CD4-positive, alpha-beta T cell (primary cell): ENCODE results near the gene NDUFV3. TPM values are rescaled to one million over a fixed set of nuclear protein-coding genes. Genes with fewer than 3 reads are reported as not detected.
A peak's percentile ranks its signal among the peaks of the same experiment; 100 is the strongest.

Experiments used
- ATAC-seq: fragments of 200-7000 bp; cut with Tn5 transposase; one replicate; pipeline ENCODE4 v1.10.0; 2022; ENCODE audit warnings: mild to moderate bottlenecking; ENCODE audit not compliant: poor library complexity
- CTCF ChIA-PET: fragments of 350-600 bp; sonication (Branson Sonifier 250); formaldehyde crosslinking; loops from one replicate; lab custom pipeline; 2021; ENCODE audit warnings: antibody characterized with exemption, inconsistent platforms; lab: Charles Lee
- POLR2A ChIA-PET: fragments of 350-600 bp; sonication (Branson Sonifier 250); formaldehyde crosslinking; loops from one replicate; lab custom pipeline; 2021; ENCODE audit warnings: antibody characterized with exemption, inconsistent platforms; lab: Charles Lee
- DNase-seq, 14 experiments: peaks; one replicate each; pipeline ENCODE4 v3.0.0-alpha.2; 2013 to 2020; ENCODE audit warnings: mixed read lengths in 2 of 14
- H3K27ac ChIP-seq, 2 donors: one replicate each; pipeline versions ENCODE4 v1.5.1 to v1.7.0; 2013; ENCODE audit warnings: low read length in 2 of 2, low read depth in 1 of 2, mild to moderate bottlenecking in 1 of 2
- H3K27me3 ChIP-seq, 2 experiments: 1 replicate in 1 of 2; 2 replicates in 1 of 2; pipeline versions ENCODE4 v1.6.1 to v1.7.0; 2013; ENCODE audit warnings: low read length in 2 of 2, control low read depth in 1 of 2, mild to moderate bottlenecking in 1 of 2, moderate library complexity in 1 of 2; ENCODE audit not compliant: insufficient read depth in 2 of 2, control insufficient read depth in 1 of 2
- H3K36me3 ChIP-seq: one replicate; pipeline ENCODE4 v1.6.1; 2013; ENCODE audit warnings: low read length, control low read depth; ENCODE audit not compliant: insufficient read depth
- H3K4me1 ChIP-seq: one replicate; pipeline ENCODE4 v1.6.1; 2013; ENCODE audit warnings: low read length, control low read depth; ENCODE audit not compliant: insufficient read depth
- H3K4me3 ChIP-seq: one replicate; pipeline ENCODE4 v1.5.1; 2013; ENCODE audit warnings: mild to moderate bottlenecking, low read length, moderate library complexity
- H3K9me3 ChIP-seq, 2 experiments: 1 replicate in 1 of 2; 2 replicates in 1 of 2; pipeline versions ENCODE4 v1.6.1 to v1.7.0; 2013; ENCODE audit warnings: low read length in 2 of 2, mild to moderate bottlenecking in 2 of 2, control low read depth in 1 of 2, moderate library complexity in 1 of 2; ENCODE audit not compliant: control insufficient read depth in 1 of 2, insufficient read depth in 1 of 2
- H3K27ac Mint-ChIP-seq: one replicate; pipeline ENCODE4 v1.8.0; 2020; ENCODE audit warnings: mixed read lengths
- H3K27me3 Mint-ChIP-seq: one replicate; pipeline ENCODE4 v1.8.0; 2021; ENCODE audit warnings: mixed read lengths
- H3K36me3 Mint-ChIP-seq: one replicate; pipeline ENCODE4 v1.8.0; 2021; ENCODE audit warnings: low read depth, mixed read lengths
- H3K4me1 Mint-ChIP-seq: one replicate; pipeline ENCODE4 v1.8.0; 2021; ENCODE audit warnings: low read depth, mixed read lengths
- H3K4me3 Mint-ChIP-seq: one replicate; pipeline ENCODE4 v1.8.0; 2020; ENCODE audit warnings: mild to moderate bottlenecking, mixed read lengths
- H3K9me3 Mint-ChIP-seq: one replicate; pipeline ENCODE4 v1.8.0; 2020; ENCODE audit warnings: mixed read lengths
- CTCF ChIP-seq: fragments of 200-600 bp; IDR thresholded peaks from one replicate; pipeline ENCODE4 v1.8.0; 2022; ENCODE audit warnings: antibody characterized with exemption, mild to moderate bottlenecking
- intact Hi-C, 2 experiments: fragments of 100-400 bp; cut with DNase I in 1 of 2; cut with micrococcal nuclease in 1 of 2; formaldehyde crosslinking; loops; one replicate each; pipeline versions ENCODE4 v1.15.1 to v1.9.0; 2023 to 2025; cut with DNase I, micrococcal nuclease
- total RNA-seq, 174 experiments: library from RNA in 2 of 174; stranded (reverse) in 2 of 174; gene quantifications; one replicate each; pipeline ENCODE4 v1.2.3 and lab custom pipeline; 2021 to 2026

Gene NDUFV3
- total RNA-seq, 2 experiments from 2014 or later, result 15.3 to 15.8 TPM

GRCh38 chr21:42887326-42887725, 5.8 kb upstream of the NDUFV3 start:
- Mint-ChIP-seq H3K27ac (no peak overlapping the region), H3K9me3 (no peaks in the 10 kb centered on the region), H3K4me3 (no peak overlapping the region), H3K4me1 (peaks cover 2% of the 10 kb centered on the region), H3K27me3 (no peaks in the 10 kb centered on the region), H3K36me3 (peaks cover under 1% of the 10 kb centered on the region)
- peaks cover 3% of the 10 kb centered on the region for H3K4me1 ChIP-seq
- H3K27me3 ChIP-seq, result no peaks in the 10 kb centered on the region
- no peak for DNase-seq
- H3K4me3 ChIP-seq, result no peak overlapping the region
- no peak for ATAC-seq
- H3K27ac ChIP-seq, result no peak overlapping the region
- no peak for TF ChIP-seq CTCF
- H3K9me3 ChIP-seq, result no peaks in the 10 kb centered on the region
- intact Hi-C loops, result no loop called here
- ChIA-PET CTCF (interaction anchor here (0.6 kb wide), 1 partner anchor 1039 kb away, joined by 3 read pairs; no protein-coding TSS in a partner anchor), POLR2A (no interaction called here)
- no peaks in the 10 kb centered on the region for H3K36me3 ChIP-seq

GRCh38 chr21:42892582-42892930, 553 bp upstream of the NDUFV3 start:
- Mint-ChIP-seq H3K4me1 (peaks cover 15% of the 10 kb centered on the region), H3K27ac (peak overlapping the region; percentile 97), H3K36me3 (peaks cover 20% of the 10 kb centered on the region), H3K4me3 (peak overlapping the region; percentile 91), H3K9me3 (no peaks in the 10 kb centered on the region), H3K27me3 (no peaks in the 10 kb centered on the region)
- no peak for TF ChIP-seq CTCF
- H3K4me1 ChIP-seq, result peaks cover 12% of the 10 kb centered on the region
- no peaks in the 10 kb centered on the region for H3K9me3 ChIP-seq
- no peaks in the 10 kb centered on the region for H3K27me3 ChIP-seq
- ATAC-seq, result no peak
- DNase-seq, result no peak
- POLR2A ChIA-PET, result interaction anchor here (0.7 to 2.4 kb wide), 15 partner anchors 8 to 883 kb away, joined by 3 to 39 read pairs (median 5); partner anchors contain the start of genes HSF2BP, PKNOX1, RRP1B and WDR4
- H3K36me3 ChIP-seq, result peaks cover 8% of the 10 kb centered on the region
- H3K4me3 ChIP-seq, result peak overlapping the region; percentile 69
- H3K27ac ChIP-seq, result peak overlapping the region; percentile 76 to 85
- CTCF ChIA-PET, result interaction anchor here (1.5 kb wide), 1 partner anchor 14 kb away, joined by 8 read pairs; the partner anchor contains the start of gene WDR4
- intact Hi-C loops, result loop anchor here (5.0 kb wide), 4 partner anchors 80 to 1120 kb away; partner anchors contain the start of genes PKNOX1 (in 1 of the 2), RSPH1 (in 1 of the 2) and TRAPPC10 (in 1 of the 2)

DNA sequence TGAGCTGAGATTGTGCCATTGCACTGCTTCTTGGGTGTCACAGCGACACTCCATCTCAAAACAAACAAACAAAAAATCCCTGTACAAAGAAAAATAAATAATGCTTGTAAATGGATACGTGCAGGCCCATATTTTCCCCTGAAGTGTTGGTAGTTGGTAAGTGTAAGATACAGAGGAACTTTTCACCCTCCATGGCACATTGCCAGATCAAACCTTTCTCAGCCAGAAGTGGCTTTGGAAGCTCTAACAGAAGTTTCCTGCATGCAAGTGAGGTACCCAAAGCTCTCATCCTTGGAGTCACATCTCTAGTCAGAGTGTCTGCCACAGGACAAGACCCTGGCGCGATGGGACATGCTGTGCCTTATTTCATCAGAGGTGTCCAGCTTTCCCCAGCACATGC, 7.3 kb downstream of the NDUFV3 start:
- no peak overlapping the region for H3K27ac ChIP-seq
- Mint-ChIP-seq H3K27ac (no peak overlapping the region), H3K4me3 (no peak overlapping the region), H3K4me1 (peaks cover 13% of the 10 kb centered on the region), H3K9me3 (no peaks in the 10 kb centered on the region), H3K36me3 (peaks cover 70% of the 10 kb centered on the region), H3K27me3 (no peaks in the 10 kb centered on the region)
- DNase-seq (no peak), ATAC-seq (no peak)
- CTCF ChIA-PET, result no interaction called here
- H3K27me3 ChIP-seq, result no peaks in the 10 kb centered on the region
- TF ChIP-seq CTCF, result no peak
- H3K36me3 ChIP-seq, result peaks cover 53% of the 10 kb centered on the region
- POLR2A ChIA-PET, result no interaction called here
- intact Hi-C loops, result no loop called here
- peaks cover 6% of the 10 kb centered on the region for H3K4me1 ChIP-seq
- H3K9me3 ChIP-seq, result no peaks in the 10 kb centered on the region
- H3K4me3 ChIP-seq, result no peak overlapping the region
